Testis (tissue), 2 donors: ENCODE data around the gene OTUD3.

Source experiments
- CTCF ChIP-seq, 3 experiments: fragments of 450-650 bp in 2 of 3; fragments of 200-600 bp in 1 of 3; sonication (generic) in 1 of 3; IDR thresholded peaks; one replicate each; pipeline ENCODE4 v1.5.1; 2016 to 2019; ENCODE audit warnings: antibody characterized with exemption in 3 of 3, mild to moderate bottlenecking in 2 of 3, moderate library complexity in 1 of 3
- POLR2A ChIP-seq: fragments of 450-650 bp; IDR thresholded peaks from one replicate; pipeline ENCODE4 v1.6.1; 2017; ENCODE audit warnings: antibody characterized with exemption, mild to moderate bottlenecking, moderate library complexity

- TF ChIP-seq CTCF (IDR thresholded peaks at IDR 0.05) (no peak), POLR2A (no peak)
Observed at GRCh38 chr1:19860418-19860817, 21.8 kb upstream of the OTUD3 start.
